ENCODE measurements around the gene LDLRAP1.

DNA sequence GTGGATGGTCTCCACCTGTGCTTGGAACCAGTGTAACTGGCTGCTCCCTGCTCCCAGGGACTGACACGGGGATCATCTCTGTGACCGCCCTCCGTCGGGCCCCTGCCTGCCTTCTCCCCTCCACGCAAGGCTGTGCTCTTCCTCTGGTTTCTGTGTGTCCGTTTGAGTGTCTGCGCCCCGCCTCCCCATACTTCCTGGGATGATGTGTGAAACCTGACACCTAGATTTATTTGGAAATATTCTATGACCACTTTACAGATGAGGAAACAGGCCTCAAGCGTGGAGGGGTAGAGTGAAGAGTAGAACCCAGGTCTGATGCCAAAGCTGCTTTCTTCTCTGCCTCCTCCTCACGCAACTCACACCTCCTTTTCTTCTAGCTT lies 24.3 kb downstream of the LDLRAP1 start:
- no peak for TF ChIP-seq JUND (IDR thresholded peaks at IDR 0.05)
- TF ChIP-seq, protein P1, sequence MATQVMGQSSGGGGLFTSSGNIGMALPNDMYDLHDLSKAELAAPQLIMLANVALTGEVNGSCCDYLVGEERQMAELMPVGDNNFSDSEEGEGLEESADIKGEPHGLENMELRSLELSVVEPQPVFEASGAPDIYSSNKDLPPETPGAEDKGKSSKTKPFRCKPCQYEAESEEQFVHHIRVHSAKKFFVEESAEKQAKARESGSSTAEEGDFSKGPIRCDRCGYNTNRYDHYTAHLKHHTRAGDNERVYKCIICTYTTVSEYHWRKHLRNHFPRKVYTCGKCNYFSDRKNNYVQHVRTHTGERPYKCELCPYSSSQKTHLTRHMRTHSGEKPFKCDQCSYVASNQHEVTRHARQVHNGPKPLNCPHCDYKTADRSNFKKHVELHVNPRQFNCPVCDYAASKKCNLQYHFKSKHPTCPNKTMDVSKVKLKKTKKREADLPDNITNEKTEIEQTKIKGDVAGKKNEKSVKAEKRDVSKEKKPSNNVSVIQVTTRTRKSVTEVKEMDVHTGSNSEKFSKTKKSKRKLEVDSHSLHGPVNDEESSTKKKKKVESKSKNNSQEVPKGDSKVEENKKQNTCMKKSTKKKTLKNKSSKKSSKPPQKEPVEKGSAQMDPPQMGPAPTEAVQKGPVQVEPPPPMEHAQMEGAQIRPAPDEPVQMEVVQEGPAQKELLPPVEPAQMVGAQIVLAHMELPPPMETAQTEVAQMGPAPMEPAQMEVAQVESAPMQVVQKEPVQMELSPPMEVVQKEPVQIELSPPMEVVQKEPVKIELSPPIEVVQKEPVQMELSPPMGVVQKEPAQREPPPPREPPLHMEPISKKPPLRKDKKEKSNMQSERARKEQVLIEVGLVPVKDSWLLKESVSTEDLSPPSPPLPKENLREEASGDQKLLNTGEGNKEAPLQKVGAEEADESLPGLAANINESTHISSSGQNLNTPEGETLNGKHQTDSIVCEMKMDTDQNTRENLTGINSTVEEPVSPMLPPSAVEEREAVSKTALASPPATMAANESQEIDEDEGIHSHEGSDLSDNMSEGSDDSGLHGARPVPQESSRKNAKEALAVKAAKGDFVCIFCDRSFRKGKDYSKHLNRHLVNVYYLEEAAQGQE (IDR thresholded peaks at IDR 0.05), result no peak
- TF ChIP-seq, protein P2, sequence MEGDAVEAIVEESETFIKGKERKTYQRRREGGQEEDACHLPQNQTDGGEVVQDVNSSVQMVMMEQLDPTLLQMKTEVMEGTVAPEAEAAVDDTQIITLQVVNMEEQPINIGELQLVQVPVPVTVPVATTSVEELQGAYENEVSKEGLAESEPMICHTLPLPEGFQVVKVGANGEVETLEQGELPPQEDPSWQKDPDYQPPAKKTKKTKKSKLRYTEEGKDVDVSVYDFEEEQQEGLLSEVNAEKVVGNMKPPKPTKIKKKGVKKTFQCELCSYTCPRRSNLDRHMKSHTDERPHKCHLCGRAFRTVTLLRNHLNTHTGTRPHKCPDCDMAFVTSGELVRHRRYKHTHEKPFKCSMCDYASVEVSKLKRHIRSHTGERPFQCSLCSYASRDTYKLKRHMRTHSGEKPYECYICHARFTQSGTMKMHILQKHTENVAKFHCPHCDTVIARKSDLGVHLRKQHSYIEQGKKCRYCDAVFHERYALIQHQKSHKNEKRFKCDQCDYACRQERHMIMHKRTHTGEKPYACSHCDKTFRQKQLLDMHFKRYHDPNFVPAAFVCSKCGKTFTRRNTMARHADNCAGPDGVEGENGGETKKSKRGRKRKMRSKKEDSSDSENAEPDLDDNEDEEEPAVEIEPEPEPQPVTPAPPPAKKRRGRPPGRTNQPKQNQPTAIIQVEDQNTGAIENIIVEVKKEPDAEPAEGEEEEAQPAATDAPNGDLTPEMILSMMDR (IDR thresholded peaks at IDR 0.05; ENCODE audit: low read depth, low read length, missing input control), result no peak
- TF ChIP-seq TAF1 (conservative IDR thresholded peaks at IDR 0.05), result no peak

All from liver (tissue), 3 donors.